NCI-H1694 treated with DMSO at 0.1 percent for 48 hours (cell line): ENCODE measurements around the gene SST.

ENCODE experiments used
- DNase-seq: peaks from one replicate; lab custom pipeline; 2025; lab: John Stamatoyannopoulos, UW

Gene SST

DNA sequence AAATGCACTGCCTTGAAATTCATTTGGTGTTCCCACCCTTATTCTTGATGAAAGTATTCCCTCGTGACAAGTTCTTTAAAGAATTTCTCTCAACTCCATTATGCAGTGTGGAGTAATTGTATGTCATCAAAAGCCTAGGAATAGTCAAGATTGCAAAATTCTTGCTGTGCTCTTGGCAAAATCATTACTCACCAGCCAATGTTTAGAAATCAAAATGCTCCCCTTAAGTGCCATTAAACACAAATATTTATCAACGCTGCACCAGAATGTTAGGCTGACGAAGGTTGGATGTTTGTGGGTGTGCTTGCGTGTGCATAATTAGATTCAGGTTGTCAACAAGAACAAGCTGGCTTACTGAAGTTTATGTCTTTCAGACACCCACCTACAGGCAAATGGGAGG is 40.5 kb downstream of the SST start:
- DNase-seq: no peak

DNA sequence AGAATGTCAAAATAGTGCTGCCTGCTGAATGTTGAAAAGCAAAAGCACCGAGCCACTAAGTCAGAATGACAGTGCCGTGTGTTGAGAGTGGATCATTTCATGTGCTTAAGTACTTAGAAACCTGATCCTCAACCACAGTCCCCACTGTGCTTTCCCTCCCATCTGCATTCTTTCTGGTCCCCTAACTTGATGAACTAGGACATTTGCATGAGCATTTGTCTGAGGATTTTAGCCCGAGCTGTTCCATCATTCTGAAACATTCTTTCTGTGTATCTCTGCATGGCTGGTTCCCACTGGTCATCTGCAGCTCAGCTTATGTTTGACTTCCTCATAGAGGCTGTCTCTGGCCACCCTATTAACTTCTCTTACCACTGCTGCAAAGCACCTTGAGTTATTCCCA is 42.0 kb downstream of the SST start:
- DNase-seq: no peak

DNA sequence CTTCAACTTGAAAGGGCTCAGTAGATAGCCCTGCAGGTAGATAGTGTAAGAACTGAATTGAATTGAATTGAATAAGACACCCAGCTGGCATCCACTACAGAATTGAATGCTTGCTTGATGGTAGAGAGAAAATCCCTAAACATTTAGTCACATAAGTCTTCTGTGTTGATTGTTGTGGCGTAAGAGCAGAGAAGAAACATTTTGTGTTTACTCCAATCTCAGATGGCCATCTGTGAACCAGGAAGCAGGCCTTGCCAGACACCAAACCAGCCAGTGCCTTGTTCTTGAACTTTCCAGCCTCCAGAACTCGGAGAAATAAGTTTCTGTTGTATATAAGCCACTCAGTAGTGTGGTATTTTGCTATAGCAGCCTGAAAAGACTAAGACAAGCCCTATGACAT is 43.6 kb downstream of the SST start:
- no peak for DNase-seq

DNA sequence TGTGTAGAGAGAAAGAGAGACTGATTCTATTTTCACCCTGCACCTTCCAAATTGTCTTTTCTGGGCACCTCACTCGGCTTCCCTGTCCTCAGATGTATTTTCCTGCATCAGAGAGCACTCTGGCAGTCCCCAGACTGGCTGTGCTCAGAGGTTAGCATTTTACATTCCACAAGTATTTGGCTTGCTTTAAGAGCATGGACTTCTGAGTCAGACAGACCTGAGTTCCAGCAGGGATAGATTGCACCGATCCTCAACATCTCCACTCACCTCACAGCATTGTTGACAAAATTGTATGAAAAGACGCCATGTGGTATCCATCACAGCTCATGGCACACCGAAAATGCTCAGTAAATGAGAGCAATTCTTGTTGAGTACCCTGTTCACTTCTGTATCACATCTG is 45.6 kb downstream of the SST start:
- no peak for DNase-seq

DNA sequence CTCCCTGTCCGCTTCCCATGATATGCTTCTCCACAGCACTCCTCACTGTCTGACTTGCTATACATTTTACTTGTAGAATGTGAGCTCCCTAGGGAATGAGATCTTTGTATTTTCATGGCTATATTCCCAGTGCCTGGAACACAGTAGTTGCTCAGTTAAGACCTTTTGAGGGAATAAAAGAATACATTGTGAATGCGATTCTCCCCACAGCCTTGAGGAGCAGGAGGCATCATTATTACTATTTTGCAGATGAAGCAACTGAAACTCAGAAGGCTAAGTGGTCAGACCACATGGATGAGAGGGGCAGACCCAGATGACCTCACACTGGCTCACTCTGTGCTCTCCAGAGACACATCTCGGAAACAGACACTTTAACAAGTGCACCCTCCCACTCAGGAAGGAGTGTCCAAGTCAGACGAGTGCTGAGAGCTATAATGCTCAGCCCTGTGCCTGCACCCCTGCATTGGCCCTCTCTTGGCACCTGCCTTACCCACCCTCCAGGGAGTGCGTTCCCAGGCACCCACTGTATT is 46.8 kb downstream of the SST start:
- DNase-seq: no peak

DNA sequence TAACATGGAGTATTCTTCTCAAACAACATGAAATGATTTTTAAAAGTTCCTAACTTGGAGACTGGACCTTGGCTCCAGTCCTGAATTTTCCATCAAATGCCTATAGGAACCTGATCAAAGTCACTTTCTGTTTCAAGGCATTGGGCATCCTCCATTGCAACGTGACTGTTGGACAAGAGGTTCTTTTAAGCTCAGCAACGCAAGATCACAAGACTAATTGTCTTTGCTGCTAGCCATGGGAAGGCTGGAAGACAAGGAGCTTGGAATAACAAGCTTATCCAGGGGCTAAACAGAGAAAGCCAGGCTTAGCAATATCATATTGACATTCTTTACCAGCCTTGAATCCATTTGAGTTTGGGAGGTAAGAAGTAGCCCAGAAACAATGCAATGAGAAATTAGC is 48.3 kb downstream of the SST start:
- no peak for DNase-seq

DNA sequence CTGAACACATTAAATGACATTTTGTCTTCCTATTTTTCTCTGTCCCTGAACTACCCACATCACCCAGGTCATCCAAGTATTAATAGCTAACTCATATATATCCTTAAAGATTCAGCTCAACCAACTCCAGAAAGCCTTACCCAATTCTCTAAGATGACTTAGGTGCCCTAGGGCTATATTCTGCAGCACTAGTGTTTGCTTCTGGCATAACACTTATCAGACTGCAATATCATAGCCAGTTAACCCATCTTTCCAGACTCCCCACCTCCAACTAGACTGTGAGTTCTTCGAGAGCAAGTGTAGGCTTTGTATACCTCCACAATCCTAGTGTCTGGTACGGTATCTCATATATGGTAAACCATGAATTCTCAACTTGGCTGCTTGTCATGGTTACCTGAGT is 50.7 kb downstream of the SST start:
- DNase-seq: no peak
